ENCODE measurements around the gene CAMK2D.

GRCh38 chr4:113406723-113407016, 354.9 kb downstream of the CAMK2D start:
- TF ChIP-seq CTCF (conservative IDR thresholded peaks at IDR 0.05; ENCODE audit: low read depth, low read length) (no peak), EZH2 (IDR thresholded peaks at IDR 0.05; ENCODE audit: borderline replicate concordance, low read depth, low read length, poor library complexity, severe bottlenecking) (no peak)
